ENCODE results near the gene SIK2.
"Not testable (repeated sequence)": the region's sequence is repeated elsewhere in the genome, so short reads cannot be mapped to it uniquely, and the experiment has no call there.

The SIK2 gene

GRCh38 chr11:111703576-111703975 is 101.3 kb downstream of the SIK2 start:
- no peak for DNase-seq

- DNase-seq: no peak
Observed at GRCh38 chr11:111707039-111707690, 104.9 kb downstream of the SIK2 start.

GRCh38 chr11:111707691-111708067 is 105.4 kb downstream of the SIK2 start:
- no peak for DNase-seq

- no peak for DNase-seq
Observed at GRCh38 chr11:111714522-111714921, 112.3 kb downstream of the SIK2 start.

GRCh38 chr11:111715142-111715816 is 113.0 kb downstream of the SIK2 start:
- no peak for DNase-seq

- DNase-seq: not testable (repeated sequence)
Observed at GRCh38 chr11:111717660-111718059, 115.4 kb downstream of the SIK2 start.

GRCh38 chr11:111718436-111718835 is 116.2 kb downstream of the SIK2 start:
- DNase-seq: no peak

- DNase-seq: no peak
Observed at GRCh38 chr11:111718859-111719258, 116.6 kb downstream of the SIK2 start.

GRCh38 chr11:111719379-111719778 is 117.1 kb downstream of the SIK2 start:
- DNase-seq: no peak

GRCh38 chr11:111720801-111721494 is 118.7 kb downstream of the SIK2 start:
- no peak for DNase-seq

- no peak for DNase-seq
Observed at GRCh38 chr11:111722501-111722900, 120.3 kb downstream of the SIK2 start.

- no peak for DNase-seq
Observed at GRCh38 chr11:111723595-111723994, 121.3 kb downstream of the SIK2 start.

GRCh38 chr11:111724615-111725129 is 122.4 kb downstream of the SIK2 start:
- no peak for DNase-seq

GRCh38 chr11:111725621-111726020 is 123.4 kb downstream of the SIK2 start:
- no peak for DNase-seq

- DNase-seq: no peak
Observed at GRCh38 chr11:111726301-111726713, 124.1 kb downstream of the SIK2 start.

- no peak for DNase-seq
Observed at GRCh38 chr11:111727431-111727830, 125.2 kb downstream of the SIK2 start.

- no peak for DNase-seq
Observed at GRCh38 chr11:111729071-111729830, 127.0 kb downstream of the SIK2 start.

- DNase-seq: no peak
Observed at GRCh38 chr11:111729831-111730311, 127.6 kb downstream of the SIK2 start.

- DNase-seq: no peak
Observed at GRCh38 chr11:111730871-111731591, 128.8 kb downstream of the SIK2 start.

- no peak for DNase-seq
Observed at GRCh38 chr11:111731821-111732220, 129.6 kb downstream of the SIK2 start.

- no peak for DNase-seq
Observed at GRCh38 chr11:111733016-111733415, 130.8 kb downstream of the SIK2 start.

GRCh38 chr11:111733611-111734088 is 131.4 kb downstream of the SIK2 start:
- DNase-seq: no peak
